HEK293 (cell line): ENCODE results near the gene BAZ1A.

Source experiments
- CTCF ChIA-PET: fragments of 350-600 bp; formaldehyde crosslinking; extraction: SDS; loops from one replicate; lab custom pipeline; 2021; ENCODE audit warnings: antibody characterized with exemption; lab: Yijun Ruan, JAX
- POLR2A ChIA-PET: fragments of 300-600 bp; formaldehyde crosslinking; extraction: SDS; loops from one replicate; lab custom pipeline; 2020; ENCODE audit warnings: antibody characterized with exemption, inconsistent platforms; lab: Yijun Ruan, JAX
- H3K27ac ChIP-seq: fragments of 200-500 bp; sonication (Bioruptor generic); 2 replicates; pipeline ENCODE4 v1.5.1; 2014; ENCODE audit warnings: low read depth, low read length, control low read depth, inconsistent platforms; ENCODE audit errors: extremely low read depth
- H3K36me3 ChIP-seq, 2 experiments: fragments of 200-500 bp in 1 of 2; sonication (Bioruptor generic) in 1 of 2; 1 replicate in 1 of 2; 2 replicates in 1 of 2; pipeline ENCODE4 v1.5.1; 2014 to 2017; ENCODE audit warnings: inconsistent platforms in 2 of 2, low read length in 2 of 2; ENCODE audit not compliant: control insufficient read depth in 2 of 2, insufficient read depth in 1 of 2
- H3K4me1 ChIP-seq: fragments of 200-500 bp; sonication (Bioruptor generic); 2 replicates; pipeline ENCODE4 v1.5.1; 2014; ENCODE audit warnings: mild to moderate bottlenecking, low read length, inconsistent platforms; ENCODE audit not compliant: control insufficient read depth, insufficient read depth
- H3K4me3 ChIP-seq: 2 replicates; pipeline ENCODE4 v1.5.1; 2011; ENCODE audit warnings: low read depth, mild to moderate bottlenecking, control low read depth, low read length, moderate library complexity
- H3K9me3 ChIP-seq: fragments of 200-500 bp; sonication (Bioruptor generic); 2 replicates; pipeline ENCODE4 v1.5.1; 2014; ENCODE audit warnings: low read depth, low read length, inconsistent platforms; ENCODE audit not compliant: control insufficient read depth, insufficient read depth
- CTCF ChIP-seq: fragments of 450-650 bp; formaldehyde crosslinking; IDR thresholded peaks from 2 replicates; pipeline ENCODE4 v1.5.1; 2016; ENCODE audit warnings: missing biosample characterization, missing genetic modification characterization
- EGR2 ChIP-seq: fragments of 450-650 bp; formaldehyde crosslinking; IDR thresholded peaks from 2 replicates; pipeline ENCODE4 v1.5.1; 2016; ENCODE audit warnings: low read depth, missing biosample characterization, missing genetic modification characterization
- GLIS2 ChIP-seq: fragments of 450-650 bp; formaldehyde crosslinking; IDR thresholded peaks from 2 replicates; pipeline ENCODE4 v1.5.1; 2016; ENCODE audit warnings: missing biosample characterization, missing genetic modification characterization
- MEIS1 ChIP-seq: sonication (generic); formaldehyde crosslinking; IDR thresholded peaks from 2 replicates; pipeline ENCODE4 v1.8.1; 2022; ENCODE audit warnings: missing genetic modification reagents, mild to moderate bottlenecking, borderline replicate concordance
- PRDM10 ChIP-seq: fragments of 450-650 bp; formaldehyde crosslinking; IDR thresholded peaks from 2 replicates; pipeline ENCODE4 v1.5.1; 2016; ENCODE audit warnings: missing biosample characterization, missing genetic modification characterization
- ZBTB17 ChIP-seq: fragments of 450-650 bp; formaldehyde crosslinking; IDR thresholded peaks from 2 replicates; pipeline ENCODE4 v1.5.1; 2016; ENCODE audit warnings: missing biosample characterization, missing genetic modification characterization
- ZBTB8A ChIP-seq: fragments of 450-650 bp; formaldehyde crosslinking; IDR thresholded peaks from 2 replicates; pipeline ENCODE4 v1.5.1; 2016; ENCODE audit warnings: missing biosample characterization, missing genetic modification characterization
- ZNF112 ChIP-seq: fragments of 450-650 bp; formaldehyde crosslinking; IDR thresholded peaks from 2 replicates; pipeline ENCODE4 v1.5.0; 2017; ENCODE audit warnings: missing biosample characterization, missing genetic modification characterization
- ZNF157 ChIP-seq: fragments of 450-650 bp; formaldehyde crosslinking; IDR thresholded peaks from 2 replicates; pipeline ENCODE4 v1.5.1; 2016; ENCODE audit warnings: missing biosample characterization, missing genetic modification characterization
- ZNF184 ChIP-seq: fragments of 450-650 bp; IDR thresholded peaks from 2 replicates; pipeline ENCODE4 v1.5.1; 2018; ENCODE audit warnings: missing biosample characterization, mild to moderate bottlenecking, missing genetic modification characterization
- ZNF211 ChIP-seq: fragments of 450-650 bp; formaldehyde crosslinking; IDR thresholded peaks from 2 replicates; pipeline ENCODE4 v1.5.1; 2016; ENCODE audit warnings: low read depth, missing biosample characterization, missing genetic modification characterization
- ZNF335 ChIP-seq: fragments of 450-650 bp; formaldehyde crosslinking; conservative IDR thresholded peaks from 2 replicates; pipeline ENCODE4 v1.5.1; 2016; ENCODE audit warnings: missing biosample characterization, missing genetic modification characterization
- ZNF341 ChIP-seq: fragments of 450-650 bp; formaldehyde crosslinking; IDR thresholded peaks from 2 replicates; pipeline ENCODE4; 2016; ENCODE audit warnings: low read depth, missing biosample characterization, missing genetic modification characterization
- ZNF37A ChIP-seq: fragments of 450-650 bp; IDR thresholded peaks from 2 replicates; pipeline ENCODE4 v1.5.1; 2018; ENCODE audit warnings: missing biosample characterization, missing genetic modification characterization
- ZNF529 ChIP-seq: fragments of 450-650 bp; formaldehyde crosslinking; IDR thresholded peaks from 2 replicates; pipeline ENCODE4 v1.5.1; 2017; ENCODE audit warnings: missing genetic modification characterization, missing biosample characterization; ENCODE audit not compliant: insufficient replicate concordance
- ZNF530 ChIP-seq: fragments of 450-650 bp; formaldehyde crosslinking; IDR thresholded peaks from 2 replicates; pipeline ENCODE4 v1.5.1; 2016; ENCODE audit warnings: low read depth, missing biosample characterization, missing genetic modification characterization
- ZNF549 ChIP-seq: fragments of 450-650 bp; IDR thresholded peaks from 2 replicates; pipeline ENCODE4 v1.5.1; 2018; ENCODE audit warnings: missing biosample characterization, missing genetic modification characterization, mild to moderate bottlenecking, inconsistent platforms, moderate library complexity
- ZNF571 ChIP-seq: fragments of 450-650 bp; formaldehyde crosslinking; IDR thresholded peaks from 2 replicates; pipeline ENCODE4 v1.5.0; 2017; ENCODE audit warnings: missing biosample characterization, missing genetic modification characterization
- ZNF692 ChIP-seq: fragments of 450-650 bp; formaldehyde crosslinking; IDR thresholded peaks from 2 replicates; pipeline ENCODE4 v1.5.1; 2016; ENCODE audit warnings: missing biosample characterization, missing genetic modification characterization
- TF ChIP-seq, protein P1 (sequence below): fragments of 450-650 bp; formaldehyde crosslinking; IDR thresholded peaks from 2 replicates; pipeline ENCODE4 v1.5.1; 2016; ENCODE audit warnings: missing biosample characterization, missing genetic modification characterization
- TF ChIP-seq, protein P2 (sequence below): fragments of 450-650 bp; formaldehyde crosslinking; optimal IDR thresholded peaks from 2 replicates; pipeline ENCODE3; 2016; ENCODE audit warnings: missing biosample characterization, mild to moderate bottlenecking, missing genetic modification characterization

The BAZ1A gene

DNA sequence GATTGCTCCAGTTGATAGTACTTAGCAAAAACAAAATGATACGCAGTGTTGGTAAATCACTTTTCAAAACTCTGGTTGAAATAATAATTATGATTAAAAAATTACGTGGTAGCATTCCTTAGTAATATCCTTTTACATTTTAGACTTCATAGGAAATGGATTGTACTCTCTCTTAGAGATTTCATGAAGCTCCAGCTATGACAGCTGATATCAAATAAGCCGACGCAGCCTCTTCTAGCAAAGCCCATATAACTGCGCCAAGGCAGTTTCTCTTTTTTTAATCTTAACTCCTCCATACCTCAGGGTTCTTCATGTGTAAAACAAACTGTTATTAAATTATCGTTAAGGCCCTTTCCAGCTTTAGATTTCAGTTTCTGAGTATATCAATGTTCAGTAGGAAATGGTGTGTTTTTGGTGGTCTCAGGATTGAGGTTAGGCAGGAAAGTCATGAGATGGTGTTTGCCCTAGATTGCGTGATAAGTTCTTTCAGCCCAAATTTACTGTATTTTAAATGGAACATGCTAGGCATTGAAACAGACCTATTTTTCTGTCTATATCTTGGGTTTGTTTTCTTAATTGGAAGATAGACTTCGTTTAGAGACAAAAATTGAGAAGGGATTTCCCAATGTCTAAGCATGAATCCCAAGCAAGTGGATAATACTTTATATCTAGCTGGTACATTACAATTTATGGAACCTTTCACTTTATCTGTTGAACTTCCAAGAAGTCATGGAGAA lies 159.9 kb downstream of the BAZ1A start:
- ChIA-PET CTCF (no interaction called here), POLR2A (interaction anchor here (0.5 to 2.6 kb wide), 6 partner anchors 8 to 406 kb away, joined by 3 to 17 read pairs (median 3); partner anchors contain the start of genes BAZ1A and PPP2R3C)
- H3K4me3 ChIP-seq, result no peak overlapping the region
- peaks cover 17% of the 10 kb centered on the region for H3K4me1 ChIP-seq
- H3K36me3 ChIP-seq, result peaks cover 9 to 18% of the 10 kb centered on the region in 2 experiments; a peak in 2 of 3 replicates
- H3K27ac ChIP-seq, result no peak overlapping the region
- H3K9me3 ChIP-seq, result no peaks in the 10 kb centered on the region
- TF ChIP-seq ZNF530 (tag by site-specific recombination) (no peak), ZNF335 (tag by site-specific recombination) (peak; percentile 0), ZNF692 (tag by site-specific recombination) (no peak)
- TF ChIP-seq, protein P1, sequence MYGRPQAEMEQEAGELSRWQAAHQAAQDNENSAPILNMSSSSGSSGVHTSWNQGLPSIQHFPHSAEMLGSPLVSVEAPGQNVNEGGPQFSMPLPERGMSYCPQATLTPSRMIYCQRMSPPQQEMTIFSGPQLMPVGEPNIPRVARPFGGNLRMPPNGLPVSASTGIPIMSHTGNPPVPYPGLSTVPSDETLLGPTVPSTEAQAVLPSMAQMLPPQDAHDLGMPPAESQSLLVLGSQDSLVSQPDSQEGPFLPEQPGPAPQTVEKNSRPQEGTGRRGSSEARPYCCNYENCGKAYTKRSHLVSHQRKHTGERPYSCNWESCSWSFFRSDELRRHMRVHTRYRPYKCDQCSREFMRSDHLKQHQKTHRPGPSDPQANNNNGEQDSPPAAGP, result no peak

DNA sequence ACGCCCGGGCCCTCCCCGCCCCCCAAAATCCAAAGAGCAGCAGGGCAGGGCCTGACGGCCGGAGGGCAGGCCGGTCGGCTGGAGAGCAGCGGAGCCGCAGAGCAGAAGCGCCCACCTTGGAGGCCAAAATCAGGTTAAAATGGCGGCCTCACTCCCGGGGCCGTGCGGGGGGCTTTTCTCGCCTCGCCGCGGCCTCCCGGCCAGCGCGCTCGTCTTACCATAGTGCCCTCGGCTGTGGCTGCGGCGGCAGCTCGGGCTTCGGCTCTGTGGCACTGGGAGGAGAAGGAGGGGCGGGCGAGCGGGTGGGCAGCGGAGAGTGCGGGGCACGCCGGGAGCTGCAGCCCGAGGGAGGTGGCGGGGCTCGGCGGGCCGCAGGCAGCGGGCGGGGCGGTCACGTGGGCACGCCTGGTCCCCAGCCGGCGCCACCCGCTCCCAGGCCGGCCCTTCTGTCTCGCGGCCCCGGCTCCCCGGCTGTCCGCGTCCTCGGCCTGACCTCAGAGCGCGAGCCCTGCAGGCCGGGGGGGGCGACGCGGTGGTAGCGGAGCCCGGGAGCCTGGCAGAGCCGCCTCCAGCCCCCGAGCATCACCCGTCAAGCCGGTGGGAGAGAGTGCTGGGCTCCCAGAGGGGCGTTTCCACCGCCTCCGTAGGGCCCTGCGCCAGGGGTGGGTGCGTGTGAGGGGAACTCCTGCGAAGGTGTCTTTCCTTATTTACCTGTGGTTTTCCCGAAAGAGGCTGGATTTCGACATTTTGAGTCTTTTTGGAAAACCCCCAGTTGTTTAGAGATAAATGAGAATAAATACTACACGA lies 160.6 kb downstream of the BAZ1A start, which contains the start of gene CFL2:
Gene CFL2 (minus strand): TSS at position 274 of the 807 bp plus-strand sequence. CDS start 53 bp downstream, at position 221.
- POLR2A ChIA-PET, result interaction anchor here (0.5 to 2.6 kb wide), 7 partner anchors 8 to 407 kb away, joined by 3 to 17 read pairs (median 3); partner anchors contain the start of genes BAZ1A and PPP2R3C
- TF ChIP-seq MEIS1 (CRISPR knock-in tag) (no peak), ZNF211 (tag by site-specific recombination) (no peak), ZNF157 (tag by site-specific recombination) (no peak), ZNF571 (tag by site-specific recombination) (no peak), ZNF549 (no peak), ZNF341 (tag by site-specific recombination) (peak; percentile 90), ZNF184 (0 out of 2 replicates have a peak, but pooled peaks have one; percentile 10), ZBTB17 (tag by site-specific recombination) (0 out of 2 replicates have a peak, but pooled peaks have one; percentile 49), EGR2 (peak; percentile 61), PRDM10 (tag by site-specific recombination) (no peak), ZNF37A (peak; percentile 52; the same call in 1 of the 2 replicates), ZBTB8A (tag by site-specific recombination) (peak; percentile 90), CTCF (tag by site-specific recombination) (no peak), GLIS2 (tag by site-specific recombination) (peak; percentile 78), ZNF529 (tag by site-specific recombination) (no peak), ZNF112 (tag by site-specific recombination) (no peak)
- TF ChIP-seq, protein P2, sequence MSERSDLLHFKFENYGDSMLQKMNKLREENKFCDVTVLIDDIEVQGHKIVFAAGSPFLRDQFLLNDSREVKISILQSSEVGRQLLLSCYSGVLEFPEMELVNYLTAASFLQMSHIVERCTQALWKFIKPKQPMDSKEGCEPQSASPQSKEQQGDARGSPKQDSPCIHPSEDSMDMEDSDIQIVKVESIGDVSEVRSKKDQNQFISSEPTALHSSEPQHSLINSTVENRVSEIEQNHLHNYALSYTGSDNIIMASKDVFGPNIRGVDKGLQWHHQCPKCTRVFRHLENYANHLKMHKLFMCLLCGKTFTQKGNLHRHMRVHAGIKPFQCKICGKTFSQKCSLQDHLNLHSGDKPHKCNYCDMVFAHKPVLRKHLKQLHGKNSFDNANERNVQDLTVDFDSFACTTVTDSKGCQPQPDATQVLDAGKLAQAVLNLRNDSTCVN (tag by site-specific recombination), result peak; percentile 80

More for the DNA sequence above, 160.6 kb downstream of the BAZ1A start, which contains the start of gene CFL2:
- Histone ChIP-seq H3K9me3 (no peaks in the 10 kb centered on the region), H3K4me1 (peaks cover 24% of the 10 kb centered on the region), H3K4me3 (peak within 1 kb of the TSS; percentile 81), H3K27ac (peak within 1 kb of the TSS; percentile 82), H3K36me3 (peaks cover 11 to 20% of the 10 kb centered on the region in 2 experiments)
- CTCF ChIA-PET, result interaction anchor here (1.1 kb wide), 1 partner anchor 9 kb away, joined by 5 read pairs; no protein-coding TSS in a partner anchor
